Subcutaneous adipose tissue (tissue), 4 donors: ENCODE data around the gene TMED3. TPM values are rescaled to one million over a fixed set of nuclear protein-coding genes. Genes with fewer than 3 reads are reported as not detected.

ENCODE experiments used
- total RNA-seq, 4 donors: library from RNA; depleted of rRNA; stranded (reverse); fragments of >200 nt; gene quantifications; one replicate each; pipeline ENCODE4 v1.1.0, GENCODE V29; 2016
- TF ChIP-seq, protein P1 (sequence below): fragments of 450-650 bp; IDR thresholded peaks from one replicate; pipeline ENCODE4 v1.5.1; 2016; ENCODE audit warnings: low read depth, mild to moderate bottlenecking, control low read depth, antibody characterized with exemption, moderate library complexity

TMED3 gene
- 10 to 100 TPM in 2 of 4 donors, 1 to 10 TPM in 2; 7.9 to 55.9 (median 14.8) TPM for total RNA-seq

DNA sequence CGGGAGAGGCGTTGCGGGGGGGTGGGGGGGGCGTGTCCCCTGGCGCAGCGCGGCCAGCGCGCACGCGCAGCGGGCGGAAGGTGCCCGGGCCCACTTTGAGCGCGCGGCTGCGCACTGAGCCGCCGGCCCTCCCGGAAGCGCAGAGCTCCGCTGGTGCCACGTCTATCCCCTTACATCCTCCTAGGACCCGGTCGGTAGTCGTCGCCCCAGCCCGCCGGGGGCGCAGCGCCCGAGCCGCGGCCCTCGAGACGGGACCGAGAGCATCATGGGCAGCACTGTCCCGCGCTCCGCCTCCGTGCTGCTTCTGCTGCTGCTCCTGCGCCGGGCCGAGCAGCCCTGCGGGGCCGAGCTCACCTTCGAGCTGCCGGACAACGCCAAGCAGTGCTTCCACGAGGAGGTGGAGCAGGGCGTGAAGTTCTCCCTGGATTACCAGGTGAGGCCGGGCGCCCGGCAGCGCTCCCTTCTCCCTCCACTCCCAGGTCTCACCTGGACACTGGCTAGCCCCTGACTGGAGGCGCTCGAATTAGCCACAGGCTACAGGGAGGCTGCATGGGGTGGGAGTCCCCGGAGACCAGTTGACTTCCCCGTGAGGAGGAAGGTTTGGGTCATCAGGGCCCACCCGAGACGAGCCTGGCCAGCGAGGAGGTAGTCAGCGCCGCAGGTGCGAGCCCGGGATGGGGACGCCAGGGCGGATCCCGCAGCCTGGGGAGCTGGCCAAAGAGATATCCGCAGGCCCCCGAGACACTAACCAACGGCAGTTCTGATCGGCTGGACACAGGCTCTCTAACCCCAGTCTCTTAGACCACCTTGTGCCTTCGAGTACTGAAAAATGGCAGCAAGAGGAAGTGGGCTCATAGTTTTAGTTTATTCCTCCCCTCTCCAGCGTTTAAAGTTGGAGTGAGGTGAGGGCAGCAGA lies at the start of gene TMED3:
Gene TMED3, plus strand, starts transcription at position 128 of the 916 bp plus-strand sequence. Its CDS starts 138 bp downstream, at position 266.
- TF ChIP-seq, protein P1, sequence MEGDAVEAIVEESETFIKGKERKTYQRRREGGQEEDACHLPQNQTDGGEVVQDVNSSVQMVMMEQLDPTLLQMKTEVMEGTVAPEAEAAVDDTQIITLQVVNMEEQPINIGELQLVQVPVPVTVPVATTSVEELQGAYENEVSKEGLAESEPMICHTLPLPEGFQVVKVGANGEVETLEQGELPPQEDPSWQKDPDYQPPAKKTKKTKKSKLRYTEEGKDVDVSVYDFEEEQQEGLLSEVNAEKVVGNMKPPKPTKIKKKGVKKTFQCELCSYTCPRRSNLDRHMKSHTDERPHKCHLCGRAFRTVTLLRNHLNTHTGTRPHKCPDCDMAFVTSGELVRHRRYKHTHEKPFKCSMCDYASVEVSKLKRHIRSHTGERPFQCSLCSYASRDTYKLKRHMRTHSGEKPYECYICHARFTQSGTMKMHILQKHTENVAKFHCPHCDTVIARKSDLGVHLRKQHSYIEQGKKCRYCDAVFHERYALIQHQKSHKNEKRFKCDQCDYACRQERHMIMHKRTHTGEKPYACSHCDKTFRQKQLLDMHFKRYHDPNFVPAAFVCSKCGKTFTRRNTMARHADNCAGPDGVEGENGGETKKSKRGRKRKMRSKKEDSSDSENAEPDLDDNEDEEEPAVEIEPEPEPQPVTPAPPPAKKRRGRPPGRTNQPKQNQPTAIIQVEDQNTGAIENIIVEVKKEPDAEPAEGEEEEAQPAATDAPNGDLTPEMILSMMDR: no peak

DNA sequence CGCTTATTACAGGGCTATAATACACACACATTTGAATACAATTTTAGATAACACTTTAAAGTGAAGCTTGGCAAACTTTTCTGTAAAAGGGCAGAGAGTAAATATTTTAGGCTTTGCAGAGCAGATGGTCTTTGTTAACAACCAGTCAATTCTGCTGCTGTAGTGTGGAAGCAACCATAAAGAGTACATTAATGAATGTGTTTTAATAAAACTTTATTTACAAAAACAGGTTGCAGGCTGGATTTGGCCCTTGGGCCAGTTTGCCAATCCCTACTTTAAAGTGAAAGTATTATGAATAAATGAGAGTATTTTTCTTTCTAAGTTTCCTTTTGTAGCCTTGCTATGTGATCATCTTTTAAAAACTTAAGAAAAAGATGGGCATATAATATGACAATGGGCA lies 49.1 kb upstream of the TMED3 start:
- TF ChIP-seq, protein P1: no peak

DNA sequence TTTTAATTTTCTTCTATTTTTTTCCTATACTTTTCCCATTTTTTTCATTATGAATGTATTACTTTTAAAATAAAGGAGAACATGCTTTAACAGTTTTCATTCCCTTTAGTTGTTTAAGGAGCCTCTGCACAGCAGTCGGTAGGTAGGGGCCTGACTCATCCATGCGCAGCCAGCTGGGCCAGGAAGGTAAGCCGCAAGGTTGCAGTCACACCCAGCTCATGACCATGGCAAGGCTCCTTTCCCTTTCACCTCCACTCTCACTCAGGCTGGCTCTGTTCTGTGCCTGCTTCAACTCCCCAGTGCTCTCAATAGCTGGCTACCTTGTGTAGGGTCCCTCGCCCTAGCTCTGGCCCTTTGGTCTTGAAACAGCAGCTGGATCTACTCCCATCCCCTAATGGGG lies 45.7 kb upstream of the TMED3 start:
- TF ChIP-seq, protein P1: no peak

DNA sequence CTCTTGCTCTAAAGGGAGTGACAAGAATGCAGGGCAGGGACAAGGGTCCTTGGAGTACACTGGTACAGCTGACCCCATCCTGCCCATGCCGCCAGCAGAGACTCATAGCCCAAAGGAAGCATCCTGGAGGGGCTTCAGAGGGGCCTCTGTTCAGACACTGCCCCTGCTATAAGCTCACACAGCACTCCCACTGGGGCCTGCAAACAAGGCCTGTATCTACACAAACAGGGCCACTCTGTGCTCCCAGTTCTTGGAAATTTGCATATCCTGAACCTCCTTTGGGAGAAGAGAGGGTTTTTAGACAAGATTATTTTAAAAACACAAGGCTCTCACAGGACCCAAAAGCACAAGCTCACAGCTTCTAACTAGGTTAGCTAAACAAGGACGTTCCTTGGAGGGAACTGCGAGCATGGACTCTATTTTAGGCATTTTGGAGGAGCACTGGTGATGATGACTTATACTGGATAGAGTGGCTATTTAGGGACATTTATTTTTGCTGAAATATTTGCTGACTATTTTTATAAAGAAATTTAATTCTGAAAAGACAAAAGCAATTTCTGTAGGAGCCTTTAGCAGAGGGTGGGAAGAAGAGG lies 44.8 kb upstream of the TMED3 start:
- TF ChIP-seq, protein P1: no peak

DNA sequence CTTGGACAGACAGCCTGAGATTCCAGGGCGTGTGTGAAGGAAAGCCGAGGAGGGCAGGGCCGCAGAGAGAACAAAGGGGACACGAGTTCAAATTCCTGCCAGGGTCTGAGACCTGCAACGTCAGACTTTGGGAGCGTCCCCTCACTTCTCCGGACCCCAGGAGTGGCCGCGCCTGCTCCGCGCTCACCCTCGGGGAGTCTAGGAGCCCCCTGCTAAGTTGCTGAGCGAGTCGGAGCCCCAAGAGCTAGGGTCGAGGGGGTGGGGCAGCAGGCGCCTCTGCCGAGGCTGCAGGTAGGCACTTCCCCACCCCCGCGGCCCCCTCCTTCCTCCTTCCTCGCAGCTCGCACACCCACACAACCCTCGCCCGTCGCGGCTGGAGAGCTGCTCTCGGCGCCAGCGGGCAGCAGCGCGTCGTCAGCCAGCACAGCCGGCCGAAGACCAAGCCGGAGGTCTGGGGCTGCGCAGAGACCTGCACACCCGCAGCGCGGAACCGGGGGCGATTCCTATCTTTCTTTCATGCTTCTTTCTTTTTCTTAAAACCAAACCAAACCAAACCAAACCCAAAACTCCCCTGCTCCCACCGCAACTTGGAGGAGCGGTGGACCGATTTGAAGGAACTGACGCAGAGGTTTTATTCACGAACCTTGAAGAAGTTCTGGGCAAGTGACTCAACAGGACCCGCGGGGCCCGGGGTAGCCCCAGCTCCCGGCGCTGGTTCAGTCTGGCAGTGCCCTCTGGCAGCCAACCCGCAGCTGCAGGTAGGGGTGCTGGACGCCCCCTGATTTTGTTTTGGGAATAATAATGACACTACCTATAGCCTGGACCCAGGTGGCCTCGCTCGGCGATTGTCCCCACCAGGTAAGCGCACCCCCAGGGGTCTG lies 28.3 kb upstream of the TMED3 start, which contains the start of gene ANKRD34C:
Gene ANKRD34C, plus strand, starts transcription at position 352 of the 881 bp plus-strand sequence. CDS start 10,563 bp downstream, outside the sequence.
- TF ChIP-seq, protein P1: no peak

DNA sequence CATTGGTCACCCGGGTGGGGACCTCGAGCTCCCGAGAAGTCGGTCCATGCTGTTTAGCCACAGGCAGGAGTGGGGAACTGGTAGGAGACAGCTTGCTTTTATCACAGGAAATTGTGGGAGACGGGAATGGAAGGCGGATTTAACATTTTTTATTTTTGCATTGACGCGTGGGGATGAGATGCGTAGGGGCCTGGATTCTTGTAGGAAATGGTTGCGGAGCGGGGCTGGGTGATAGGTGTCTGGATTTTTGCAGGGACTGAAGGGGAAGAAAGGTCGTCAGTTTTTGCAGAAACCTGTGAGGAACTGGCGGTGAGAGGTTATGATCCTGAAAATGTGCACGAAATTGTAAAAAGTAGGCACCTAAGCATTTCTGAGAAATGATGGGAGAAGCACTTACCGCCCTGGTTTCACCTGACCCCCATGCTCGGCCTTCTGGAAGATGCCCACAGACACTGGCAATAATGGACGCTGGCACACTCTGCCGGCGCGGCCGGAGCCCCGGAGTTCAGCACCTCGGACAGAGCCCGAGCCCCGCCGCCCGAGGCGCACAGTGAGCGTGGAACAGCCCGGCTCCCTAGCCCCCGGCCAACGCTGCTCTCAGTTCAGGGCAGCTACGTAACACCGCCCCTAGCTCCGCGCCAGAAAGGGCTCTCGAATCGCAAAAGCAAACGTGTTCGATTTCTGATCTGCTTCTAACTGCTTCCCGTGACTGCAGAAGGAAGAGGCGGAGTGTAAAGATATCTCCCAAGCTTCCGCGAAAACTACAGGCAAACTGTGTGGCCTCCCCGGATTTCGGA lies 27.5 kb upstream of the TMED3 start:
- TF ChIP-seq, protein P1: no peak
